ENCODE results near the gene RHOT1.
"Not testable (repeated sequence)": the region's sequence is repeated elsewhere in the genome, so short reads cannot be mapped to it uniquely, and the experiment has no call there.

The RHOT1 gene

DNA sequence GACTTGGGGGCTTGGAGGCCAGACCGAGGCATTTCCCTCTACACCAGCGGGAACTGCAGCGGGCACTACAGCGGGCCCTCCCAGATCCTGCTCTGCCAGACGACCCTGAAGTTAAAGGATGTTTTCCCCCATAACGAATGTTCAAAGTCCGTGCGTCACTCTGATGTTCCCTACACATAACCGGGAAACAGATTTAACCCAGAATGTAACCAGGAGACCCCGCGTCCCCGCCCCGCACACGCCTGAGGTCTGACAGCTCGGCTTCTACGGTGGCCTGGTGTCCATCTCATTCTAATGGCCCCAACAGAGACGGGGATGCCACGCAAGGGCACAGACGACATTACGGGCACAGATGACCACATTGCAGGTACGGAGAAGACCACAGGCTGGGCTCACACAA lies 31.7 kb upstream of the RHOT1 start:
- H3K36me3 ChIP-seq (ENCODE audit: control insufficient read depth in 2 of 2, insufficient read depth in 2 of 2, low read length in 2 of 2), result no peaks in the 10 kb centered on the region
- no peaks in the 10 kb centered on the region for H3K9me3 ChIP-seq (ENCODE audit: control insufficient read depth in 2 of 2, low read length in 2 of 2)
- H3K27me3 ChIP-seq (ENCODE audit: control insufficient read depth in 2 of 2, insufficient read depth in 2 of 2, low read length in 2 of 2), result no peaks in the 10 kb centered on the region
- H3K27ac ChIP-seq (ENCODE audit: low read depth in 2 of 2, low read length in 2 of 2), result no peak overlapping the region
- H3K4me1 ChIP-seq (ENCODE audit: control insufficient read depth in 2 of 2, insufficient read depth in 2 of 2, low read length in 2 of 2), result peaks cover 4 to 10% of the 10 kb centered on the region in 2 donors
- H3K9ac ChIP-seq (ENCODE audit: low read depth in 1 of 2, low read length in 2 of 2), result no peak overlapping the region
- no peak overlapping the region for H3K4me3 ChIP-seq (ENCODE audit: low read length in 2 of 2)

DNA sequence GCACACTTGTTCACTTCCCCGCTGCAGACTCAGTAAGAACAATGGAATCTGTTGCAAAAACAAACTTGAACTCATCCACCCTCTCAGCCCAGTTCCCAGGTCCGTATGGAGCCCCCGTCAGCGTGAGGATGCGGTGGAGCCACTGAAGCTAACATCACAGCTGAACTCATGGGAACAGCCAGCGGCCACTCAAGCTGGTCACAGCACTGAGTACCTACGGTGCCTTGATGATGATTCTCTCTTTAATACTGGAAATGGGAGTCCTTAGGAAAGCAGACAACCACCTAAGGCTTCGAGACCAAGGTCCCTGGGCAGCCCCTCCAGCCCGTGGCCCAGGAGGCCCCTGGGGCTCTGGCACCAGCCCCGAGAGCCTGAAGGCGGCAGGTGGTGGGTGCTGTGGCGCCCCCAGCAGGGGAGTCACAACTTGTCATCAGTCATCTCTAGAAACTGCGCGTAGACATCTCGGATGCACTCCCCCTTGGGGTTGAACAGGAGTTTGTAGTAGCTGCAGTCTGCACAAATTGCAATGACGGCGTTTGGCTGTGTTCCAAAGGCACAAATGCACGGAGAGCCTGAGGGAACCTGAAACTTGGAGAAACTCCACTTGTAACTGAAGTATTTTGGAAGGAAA lies 31.0 kb upstream of the RHOT1 start:
- no peak overlapping the region for H3K4me3 ChIP-seq (ENCODE audit: low read length in 2 of 2)

DNA sequence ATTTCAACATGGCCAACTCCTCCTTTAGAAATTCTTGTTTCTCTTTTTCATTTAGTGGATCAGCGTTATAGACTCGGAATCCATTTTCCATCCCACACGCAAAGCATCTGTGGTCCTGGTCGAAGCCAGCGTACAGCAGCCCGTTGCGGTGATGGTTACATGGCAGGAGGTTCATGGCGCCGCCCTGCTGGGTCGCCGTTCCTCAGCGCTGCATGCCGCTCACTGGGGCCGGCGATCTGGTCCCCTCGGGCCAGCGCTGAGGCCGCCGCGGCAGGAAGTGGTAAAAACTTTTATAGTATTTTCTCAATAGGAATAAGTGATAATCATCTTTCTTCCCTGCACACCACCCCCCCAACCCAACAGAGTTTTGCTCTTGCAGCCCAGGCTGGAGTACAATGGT lies 29.9 kb upstream of the RHOT1 start:
- Histone ChIP-seq H3K4me1 (ENCODE audit: control insufficient read depth in 2 of 2, insufficient read depth in 2 of 2, low read length in 2 of 2) (peaks cover 2 to 7% of the 10 kb centered on the region in 2 donors), H3K27ac (ENCODE audit: low read depth in 2 of 2, low read length in 2 of 2) (no peak overlapping the region), H3K9ac (ENCODE audit: low read depth in 1 of 2, low read length in 2 of 2) (no peak overlapping the region), H3K27me3 (ENCODE audit: control insufficient read depth in 2 of 2, insufficient read depth in 2 of 2, low read length in 2 of 2) (no peaks in the 10 kb centered on the region), H3K4me3 (ENCODE audit: low read length in 2 of 2) (no peak overlapping the region), H3K36me3 (ENCODE audit: control insufficient read depth in 2 of 2, insufficient read depth in 2 of 2, low read length in 2 of 2) (no peaks in the 10 kb centered on the region), H3K9me3 (ENCODE audit: control insufficient read depth in 2 of 2, low read length in 2 of 2) (no peaks in the 10 kb centered on the region)

More for the DNA sequence above, 31.0 kb upstream of the RHOT1 start:
- no peaks in the 10 kb centered on the region for H3K27me3 ChIP-seq (ENCODE audit: control insufficient read depth in 2 of 2, insufficient read depth in 2 of 2, low read length in 2 of 2)
- no peak overlapping the region for H3K9ac ChIP-seq (ENCODE audit: low read depth in 1 of 2, low read length in 2 of 2)
- no peaks in the 10 kb centered on the region for H3K36me3 ChIP-seq (ENCODE audit: control insufficient read depth in 2 of 2, insufficient read depth in 2 of 2, low read length in 2 of 2)
- no peaks in the 10 kb centered on the region for H3K9me3 ChIP-seq (ENCODE audit: control insufficient read depth in 2 of 2, low read length in 2 of 2)
- peaks cover 4 to 10% of the 10 kb centered on the region in 2 donors for H3K4me1 ChIP-seq (ENCODE audit: control insufficient read depth in 2 of 2, insufficient read depth in 2 of 2, low read length in 2 of 2)
- no peak overlapping the region for H3K27ac ChIP-seq (ENCODE audit: low read depth in 2 of 2, low read length in 2 of 2)

DNA sequence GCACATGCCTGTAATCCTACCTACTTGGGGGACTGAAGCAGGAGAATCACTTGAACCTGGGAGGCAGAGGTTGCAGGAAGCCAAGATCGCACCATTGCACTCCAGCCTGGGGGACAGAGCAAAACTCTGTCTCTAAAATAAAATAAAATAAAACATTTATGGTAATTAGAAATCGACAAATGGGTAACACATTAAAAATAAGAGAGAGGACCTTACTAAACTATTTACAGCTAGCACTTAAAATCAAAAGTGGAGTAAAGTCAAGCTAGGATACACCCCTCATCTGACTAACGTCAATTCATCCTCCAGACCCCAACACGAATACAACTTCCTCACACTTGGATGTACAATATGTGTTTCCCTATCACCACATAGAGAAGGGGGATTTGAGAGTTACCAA lies 27.8 kb upstream of the RHOT1 start:
- Histone ChIP-seq H3K27ac (ENCODE audit: low read depth in 2 of 2, low read length in 2 of 2) (no peak overlapping the region), H3K4me3 (ENCODE audit: low read length in 2 of 2) (no peak overlapping the region), H3K9ac (ENCODE audit: low read depth in 1 of 2, low read length in 2 of 2) (no peak overlapping the region), H3K4me1 (ENCODE audit: control insufficient read depth in 2 of 2, insufficient read depth in 2 of 2, low read length in 2 of 2) (peaks cover 2 to 7% of the 10 kb centered on the region in 2 donors), H3K27me3 (ENCODE audit: control insufficient read depth in 2 of 2, insufficient read depth in 2 of 2, low read length in 2 of 2) (no peaks in the 10 kb centered on the region), H3K36me3 (ENCODE audit: control insufficient read depth in 2 of 2, insufficient read depth in 2 of 2, low read length in 2 of 2) (no peaks in the 10 kb centered on the region), H3K9me3 (ENCODE audit: control insufficient read depth in 2 of 2, low read length in 2 of 2) (no peaks in the 10 kb centered on the region)

DNA sequence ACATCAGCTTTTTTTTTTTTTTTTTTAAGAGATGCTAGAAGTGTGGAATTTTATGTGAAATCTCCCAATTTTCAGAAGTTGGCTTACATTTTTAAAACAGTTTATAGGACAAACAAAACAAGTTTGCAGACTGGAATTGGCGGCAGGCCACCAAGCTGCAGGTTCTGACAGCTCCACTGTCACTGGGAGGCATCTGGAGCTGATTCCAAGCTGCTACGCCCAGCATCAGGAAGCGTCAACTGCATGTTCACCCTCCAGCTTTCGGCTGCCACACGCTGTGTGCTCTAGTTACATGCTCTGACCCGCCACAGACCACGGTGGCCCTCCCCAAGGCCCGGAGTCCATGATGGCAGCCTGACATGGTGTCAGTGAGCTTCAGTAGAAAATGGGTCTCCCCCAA lies 26.8 kb upstream of the RHOT1 start:
- not testable (repeated sequence) for H3K4me3 ChIP-seq (ENCODE audit: low read length in 2 of 2); H3K9me3 ChIP-seq (ENCODE audit: control insufficient read depth in 2 of 2, low read length in 2 of 2); H3K4me1 ChIP-seq (ENCODE audit: control insufficient read depth in 2 of 2, insufficient read depth in 2 of 2, low read length in 2 of 2); H3K27me3 ChIP-seq (ENCODE audit: control insufficient read depth in 2 of 2, insufficient read depth in 2 of 2, low read length in 2 of 2); H3K27ac ChIP-seq (ENCODE audit: low read depth in 2 of 2, low read length in 2 of 2); H3K36me3 ChIP-seq (ENCODE audit: control insufficient read depth in 2 of 2, insufficient read depth in 2 of 2, low read length in 2 of 2); H3K9ac ChIP-seq (ENCODE audit: low read depth in 1 of 2, low read length in 2 of 2)

DNA sequence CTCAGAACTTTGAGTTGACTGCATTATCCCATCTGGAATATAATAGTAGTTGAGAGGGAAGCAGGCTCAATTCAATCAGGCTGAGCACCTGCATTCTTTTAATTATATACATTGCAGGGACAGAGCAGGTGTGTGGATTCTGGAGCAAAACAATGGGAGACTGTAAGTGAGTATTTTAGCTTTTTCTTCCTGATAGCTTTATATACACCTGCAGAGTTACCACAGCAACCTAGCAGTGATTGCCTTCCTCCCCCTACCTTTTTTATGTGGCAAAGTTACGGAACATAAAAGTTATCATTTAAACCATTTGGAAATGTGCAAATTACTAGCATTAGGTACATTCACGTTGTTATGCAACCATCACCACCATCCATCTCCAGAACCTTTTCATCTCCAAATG lies 25.4 kb upstream of the RHOT1 start:
- H3K4me3 ChIP-seq (ENCODE audit: low read length in 2 of 2), result no peak overlapping the region
- no peaks in the 10 kb centered on the region for H3K9me3 ChIP-seq (ENCODE audit: control insufficient read depth in 2 of 2, low read length in 2 of 2)
- no peak overlapping the region for H3K27ac ChIP-seq (ENCODE audit: low read depth in 2 of 2, low read length in 2 of 2)
- no peaks in the 10 kb centered on the region for H3K27me3 ChIP-seq (ENCODE audit: control insufficient read depth in 2 of 2, insufficient read depth in 2 of 2, low read length in 2 of 2)
- peaks cover 0 to under 1% of the 10 kb centered on the region in 2 donors for H3K4me1 ChIP-seq (ENCODE audit: control insufficient read depth in 2 of 2, insufficient read depth in 2 of 2, low read length in 2 of 2)
- H3K9ac ChIP-seq (ENCODE audit: low read depth in 1 of 2, low read length in 2 of 2), result no peak overlapping the region
- no peaks in the 10 kb centered on the region for H3K36me3 ChIP-seq (ENCODE audit: control insufficient read depth in 2 of 2, insufficient read depth in 2 of 2, low read length in 2 of 2)

DNA sequence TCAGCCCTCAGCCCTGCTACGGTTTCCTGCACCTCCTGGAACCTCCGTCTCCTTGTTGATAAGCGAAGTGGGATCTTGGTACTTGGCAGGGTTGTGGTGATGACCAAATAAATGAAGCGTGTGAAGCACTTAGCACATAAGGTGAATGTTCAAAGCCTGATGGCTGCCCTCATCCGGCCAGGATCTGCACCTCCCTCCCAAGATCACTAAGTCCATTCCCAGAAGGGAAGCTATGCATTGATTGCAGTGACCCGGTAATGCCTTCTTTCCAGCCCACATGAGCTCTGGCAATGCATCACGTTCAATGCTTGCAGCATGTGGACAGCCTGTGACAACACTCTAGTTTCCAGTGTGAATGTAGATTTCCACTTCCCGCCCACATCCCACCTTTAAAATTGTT lies 24.9 kb upstream of the RHOT1 start:
- H3K9me3 ChIP-seq (ENCODE audit: control insufficient read depth in 2 of 2, low read length in 2 of 2), result no peaks in the 10 kb centered on the region
- H3K4me3 ChIP-seq (ENCODE audit: low read length in 2 of 2), result no peak overlapping the region
- no peaks in the 10 kb centered on the region for H3K4me1 ChIP-seq (ENCODE audit: control insufficient read depth in 2 of 2, insufficient read depth in 2 of 2, low read length in 2 of 2)
- no peak overlapping the region for H3K9ac ChIP-seq (ENCODE audit: low read depth in 1 of 2, low read length in 2 of 2)
- H3K27ac ChIP-seq (ENCODE audit: low read depth in 2 of 2, low read length in 2 of 2), result no peak overlapping the region
- H3K27me3 ChIP-seq (ENCODE audit: control insufficient read depth in 2 of 2, insufficient read depth in 2 of 2, low read length in 2 of 2), result no peaks in the 10 kb centered on the region
- H3K36me3 ChIP-seq (ENCODE audit: control insufficient read depth in 2 of 2, insufficient read depth in 2 of 2, low read length in 2 of 2), result no peaks in the 10 kb centered on the region

DNA sequence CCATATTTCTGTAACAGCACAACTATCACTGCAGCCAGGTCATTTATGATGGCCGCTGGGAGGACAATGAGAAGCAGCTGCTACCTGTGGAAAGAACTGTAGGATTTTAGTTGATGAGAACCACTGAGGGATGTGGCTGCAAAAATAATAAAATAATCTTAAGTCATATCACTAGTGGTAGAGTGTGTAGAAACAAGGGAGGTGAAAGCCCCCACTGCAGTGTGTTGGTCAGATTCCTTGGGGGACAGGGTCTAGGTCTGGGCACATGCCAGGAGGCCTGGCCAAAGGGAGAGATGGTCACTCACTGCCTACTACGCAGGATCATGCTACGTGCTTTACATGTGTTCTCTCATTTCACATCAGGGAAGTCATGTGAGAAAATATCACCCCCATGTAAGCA lies 24.2 kb upstream of the RHOT1 start:
- not testable (repeated sequence) for H3K9ac ChIP-seq (ENCODE audit: low read depth in 1 of 2, low read length in 2 of 2); H3K36me3 ChIP-seq (ENCODE audit: control insufficient read depth in 2 of 2, insufficient read depth in 2 of 2, low read length in 2 of 2); H3K9me3 ChIP-seq (ENCODE audit: control insufficient read depth in 2 of 2, low read length in 2 of 2); H3K27ac ChIP-seq (ENCODE audit: low read depth in 2 of 2, low read length in 2 of 2); H3K4me3 ChIP-seq (ENCODE audit: low read length in 2 of 2); H3K27me3 ChIP-seq (ENCODE audit: control insufficient read depth in 2 of 2, insufficient read depth in 2 of 2, low read length in 2 of 2); H3K4me1 ChIP-seq (ENCODE audit: control insufficient read depth in 2 of 2, insufficient read depth in 2 of 2, low read length in 2 of 2)

DNA sequence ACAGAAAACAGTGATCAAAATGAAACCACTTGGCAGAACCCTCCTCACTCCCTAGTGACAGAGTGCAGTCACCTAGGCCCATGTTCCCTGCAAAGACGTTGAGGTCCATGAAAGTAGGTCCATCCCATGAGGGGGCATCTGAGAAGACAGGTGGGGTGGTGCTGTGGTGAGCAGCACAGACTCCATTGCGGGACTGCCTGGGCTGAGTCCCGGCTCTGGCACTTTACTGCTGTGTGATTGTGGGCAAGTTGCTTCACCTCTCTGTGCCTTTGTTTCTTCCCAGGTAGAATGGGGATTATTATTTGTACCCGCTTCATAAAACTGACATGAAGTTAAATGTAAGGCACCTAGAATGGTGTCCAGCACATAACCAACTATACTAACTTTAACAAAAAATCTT lies 23.5 kb upstream of the RHOT1 start:
- H3K27me3 ChIP-seq (ENCODE audit: control insufficient read depth in 2 of 2, insufficient read depth in 2 of 2, low read length in 2 of 2), result no peaks in the 10 kb centered on the region
- no peak overlapping the region for H3K27ac ChIP-seq (ENCODE audit: low read depth in 2 of 2, low read length in 2 of 2)
- no peak overlapping the region for H3K4me3 ChIP-seq (ENCODE audit: low read length in 2 of 2)
- no peak overlapping the region for H3K9ac ChIP-seq (ENCODE audit: low read depth in 1 of 2, low read length in 2 of 2)
- H3K9me3 ChIP-seq (ENCODE audit: control insufficient read depth in 2 of 2, low read length in 2 of 2), result no peaks in the 10 kb centered on the region
- no peaks in the 10 kb centered on the region for H3K4me1 ChIP-seq (ENCODE audit: control insufficient read depth in 2 of 2, insufficient read depth in 2 of 2, low read length in 2 of 2)
- no peaks in the 10 kb centered on the region for H3K36me3 ChIP-seq (ENCODE audit: control insufficient read depth in 2 of 2, insufficient read depth in 2 of 2, low read length in 2 of 2)

DNA sequence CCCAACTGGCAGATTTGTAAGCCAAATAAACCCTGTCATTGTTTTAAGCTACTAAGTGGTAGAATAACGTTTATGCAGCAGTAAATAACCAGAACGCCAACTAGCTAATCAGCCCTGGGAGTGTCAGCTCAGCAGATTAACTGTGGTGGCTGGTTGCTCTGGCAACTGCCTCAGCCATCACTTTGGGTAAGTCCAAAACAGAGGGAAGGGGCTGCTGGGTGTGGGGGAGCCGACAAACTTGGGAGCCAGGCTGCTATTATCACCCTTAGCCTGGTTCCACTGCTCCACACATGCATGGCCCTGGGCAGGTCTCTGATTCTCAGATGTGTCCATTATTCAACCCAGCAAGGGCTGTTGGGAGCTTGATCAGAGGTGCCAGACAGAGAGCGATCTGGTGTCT lies 22.2 kb upstream of the RHOT1 start:
- peaks cover 0 to 5% of the 10 kb centered on the region in 2 donors for H3K4me1 ChIP-seq (ENCODE audit: control insufficient read depth in 2 of 2, insufficient read depth in 2 of 2, low read length in 2 of 2)
- H3K9me3 ChIP-seq (ENCODE audit: control insufficient read depth in 2 of 2, low read length in 2 of 2), result no peaks in the 10 kb centered on the region
- H3K4me3 ChIP-seq (ENCODE audit: low read length in 2 of 2), result no peak overlapping the region
- H3K36me3 ChIP-seq (ENCODE audit: control insufficient read depth in 2 of 2, insufficient read depth in 2 of 2, low read length in 2 of 2), result no peaks in the 10 kb centered on the region
- no peaks in the 10 kb centered on the region for H3K27me3 ChIP-seq (ENCODE audit: control insufficient read depth in 2 of 2, insufficient read depth in 2 of 2, low read length in 2 of 2)
- H3K9ac ChIP-seq (ENCODE audit: low read depth in 1 of 2, low read length in 2 of 2), result no peak overlapping the region
- H3K27ac ChIP-seq (ENCODE audit: low read depth in 2 of 2, low read length in 2 of 2), result no peak overlapping the region

DNA sequence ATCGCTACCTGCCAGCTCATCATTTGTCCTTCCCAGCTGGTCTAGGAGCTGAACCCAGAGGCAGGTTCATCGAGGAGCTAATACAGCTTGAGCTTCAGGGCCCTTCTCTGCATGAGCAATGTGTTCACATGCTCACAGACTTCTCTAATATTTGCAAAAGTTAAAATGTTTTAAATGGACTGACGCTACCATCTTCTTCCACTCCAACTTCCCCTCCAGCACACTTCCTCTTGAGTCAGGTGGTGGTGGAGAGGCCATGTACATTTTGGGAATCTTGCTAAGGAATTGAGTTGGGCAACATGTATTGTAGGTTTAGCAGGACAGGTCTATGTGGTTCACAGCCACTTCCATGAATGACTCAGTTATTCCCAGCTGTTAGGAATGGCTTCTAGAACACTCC lies 21.6 kb upstream of the RHOT1 start:
- H3K4me3 ChIP-seq (ENCODE audit: low read length in 2 of 2), result no peak overlapping the region
- H3K9me3 ChIP-seq (ENCODE audit: control insufficient read depth in 2 of 2, low read length in 2 of 2), result no peaks in the 10 kb centered on the region
- no peak overlapping the region for H3K27ac ChIP-seq (ENCODE audit: low read depth in 2 of 2, low read length in 2 of 2)
- no peaks in the 10 kb centered on the region for H3K36me3 ChIP-seq (ENCODE audit: control insufficient read depth in 2 of 2, insufficient read depth in 2 of 2, low read length in 2 of 2)
- H3K9ac ChIP-seq (ENCODE audit: low read depth in 1 of 2, low read length in 2 of 2), result no peak overlapping the region
- H3K27me3 ChIP-seq (ENCODE audit: control insufficient read depth in 2 of 2, insufficient read depth in 2 of 2, low read length in 2 of 2), result no peaks in the 10 kb centered on the region
- peaks cover 6 to 9% of the 10 kb centered on the region in 2 donors for H3K4me1 ChIP-seq (ENCODE audit: control insufficient read depth in 2 of 2, insufficient read depth in 2 of 2, low read length in 2 of 2)
